Adrenal gland (tissue), 5 donors: ENCODE results near the gene PTPRE.

Experiments
- CTCF ChIP-seq, 6 experiments: fragments of 450-650 bp in 4 of 6; fragments of 200-600 bp in 2 of 6; sonication (generic) in 1 of 6; IDR thresholded peaks; 1 replicate in 5 of 6; 2 replicates in 1 of 6; pipeline versions ENCODE4 v1.5.1 to v1.8.0; 2016 to 2021; ENCODE audit warnings: antibody characterized with exemption in 6 of 6, mild to moderate bottlenecking in 2 of 6, moderate library complexity in 1 of 6
- POLR2A ChIP-seq, 2 donors: fragments of 450-650 bp; IDR thresholded peaks; one replicate each; pipeline ENCODE4 v1.6.1; 2017; ENCODE audit warnings: antibody characterized with exemption in 2 of 2, mild to moderate bottlenecking in 2 of 2, moderate library complexity in 1 of 2
- donor health status: DM: no; HTN: no; CAD: no.

GRCh38 chr10:127869329-127869728, 37.6 kb upstream of the PTPRE start:
- TF ChIP-seq POLR2A (IDR thresholded peaks at IDR 0.05) (no peak), CTCF (IDR thresholded peaks at IDR 0.05) (no peak)
